HFFc6 (cell line): ENCODE results near the gene NEIL1. TPM values are rescaled to one million over a fixed set of nuclear protein-coding genes. Genes with fewer than 3 reads are reported as not detected.
"Not testable (repeated sequence)": the region's sequence is repeated elsewhere in the genome, so short reads cannot be mapped to it uniquely, and the experiment has no call there.

Experiments
- DNase-seq: peaks from one replicate; pipeline ENCODE4 v3.0.0-alpha.2; 2018
- H3K27ac Mint-ChIP-seq: 2 replicates; pipeline ENCODE4 v1.8.0; 2020; ENCODE audit warnings: mild to moderate bottlenecking, mixed read lengths
- H3K27me3 Mint-ChIP-seq: 2 replicates; pipeline ENCODE4 v1.8.0; 2021; ENCODE audit warnings: mild to moderate bottlenecking, moderate library complexity, mixed read lengths; ENCODE audit not compliant: insufficient read depth
- H3K36me3 Mint-ChIP-seq: 2 replicates; pipeline ENCODE4 v1.8.0; 2021; ENCODE audit warnings: low read depth, mixed read lengths
- H3K4me1 Mint-ChIP-seq: 2 replicates; pipeline ENCODE4 v1.8.0; 2020; ENCODE audit warnings: low read depth, mixed read lengths
- H3K4me3 Mint-ChIP-seq: 2 replicates; pipeline ENCODE4 v1.8.0; 2020; ENCODE audit warnings: mild to moderate bottlenecking, moderate library complexity, mixed read lengths
- H3K9me3 Mint-ChIP-seq: 2 replicates; pipeline ENCODE4 v1.8.0; 2020; ENCODE audit warnings: mild to moderate bottlenecking, mixed read lengths
- total RNA-seq, 6 experiments: library from RNA; stranded (reverse); fragmentation: NEBNext Ultra II Directional; extraction: Animal tissue kit (Norgen Biotek cat#: 25700); gene quantifications; 2 replicates in 1 of 6; 3 replicates in 5 of 6; pipeline ENCODE4 v1.2.3, GENCODE V29; 2021
- TF ChIP-seq, protein P1 (sequence below): fragments of 200-600 bp; sonication (generic); IDR thresholded peaks from 2 replicates; pipeline ENCODE4 v1.5.0; 2021; ENCODE audit warnings: antibody characterized with exemption, mild to moderate bottlenecking

The NEIL1 gene
- total RNA-seq, 6 experiments from 2014 or later = 0.83 to 3.6 (median 2.4) TPM

DNA sequence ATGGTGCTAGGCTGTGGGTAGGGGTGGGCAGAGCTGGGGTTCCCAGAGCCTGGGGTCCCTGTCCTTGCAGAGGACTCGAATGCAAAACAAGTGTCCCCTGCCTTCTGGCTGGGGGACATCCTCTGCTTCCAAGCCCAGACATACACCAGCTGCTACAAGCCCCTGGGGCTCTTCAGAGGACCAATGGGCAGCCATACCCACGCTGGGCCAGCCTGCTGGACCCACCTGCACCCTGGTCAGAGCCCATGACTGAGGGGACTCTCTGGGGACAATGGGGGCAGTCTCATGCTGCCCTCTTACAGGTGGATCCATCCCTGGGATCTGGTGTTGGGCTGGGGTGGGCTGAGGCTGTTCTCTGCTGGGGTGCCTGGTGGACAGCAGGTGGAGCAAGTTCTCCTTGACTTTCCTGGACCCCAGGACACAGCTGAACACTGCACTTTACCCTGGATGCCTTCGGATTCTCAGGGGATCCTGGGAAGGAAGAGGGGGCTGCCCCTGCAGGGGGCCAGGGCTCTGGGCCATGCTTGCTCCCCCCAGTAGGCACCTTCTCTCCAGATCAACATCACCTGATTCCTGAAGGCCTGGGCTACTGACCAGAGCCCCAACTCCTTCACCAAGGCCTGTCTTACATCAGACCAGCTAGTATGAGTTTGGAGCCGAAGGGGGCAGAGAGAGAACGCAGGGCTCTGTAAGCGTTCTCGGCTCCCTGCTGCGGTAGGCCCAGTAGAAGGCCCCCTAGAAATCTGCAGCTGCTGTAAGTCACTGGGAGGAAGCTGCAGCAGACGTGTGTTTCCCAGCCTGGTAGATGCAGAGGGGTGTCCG lies 18.1 kb upstream of the NEIL1 start:
- no peak overlapping the region for H3K27ac Mint-ChIP-seq
- peaks cover 12% of the 10 kb centered on the region for H3K27me3 Mint-ChIP-seq
- no peak overlapping the region for H3K4me3 Mint-ChIP-seq
- no peaks in the 10 kb centered on the region for H3K9me3 Mint-ChIP-seq
- H3K4me1 Mint-ChIP-seq = no peaks in the 10 kb centered on the region
- TF ChIP-seq, protein P1, sequence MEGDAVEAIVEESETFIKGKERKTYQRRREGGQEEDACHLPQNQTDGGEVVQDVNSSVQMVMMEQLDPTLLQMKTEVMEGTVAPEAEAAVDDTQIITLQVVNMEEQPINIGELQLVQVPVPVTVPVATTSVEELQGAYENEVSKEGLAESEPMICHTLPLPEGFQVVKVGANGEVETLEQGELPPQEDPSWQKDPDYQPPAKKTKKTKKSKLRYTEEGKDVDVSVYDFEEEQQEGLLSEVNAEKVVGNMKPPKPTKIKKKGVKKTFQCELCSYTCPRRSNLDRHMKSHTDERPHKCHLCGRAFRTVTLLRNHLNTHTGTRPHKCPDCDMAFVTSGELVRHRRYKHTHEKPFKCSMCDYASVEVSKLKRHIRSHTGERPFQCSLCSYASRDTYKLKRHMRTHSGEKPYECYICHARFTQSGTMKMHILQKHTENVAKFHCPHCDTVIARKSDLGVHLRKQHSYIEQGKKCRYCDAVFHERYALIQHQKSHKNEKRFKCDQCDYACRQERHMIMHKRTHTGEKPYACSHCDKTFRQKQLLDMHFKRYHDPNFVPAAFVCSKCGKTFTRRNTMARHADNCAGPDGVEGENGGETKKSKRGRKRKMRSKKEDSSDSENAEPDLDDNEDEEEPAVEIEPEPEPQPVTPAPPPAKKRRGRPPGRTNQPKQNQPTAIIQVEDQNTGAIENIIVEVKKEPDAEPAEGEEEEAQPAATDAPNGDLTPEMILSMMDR = no peak
- H3K36me3 Mint-ChIP-seq = no peaks in the 10 kb centered on the region
- DNase-seq = no peak

DNA sequence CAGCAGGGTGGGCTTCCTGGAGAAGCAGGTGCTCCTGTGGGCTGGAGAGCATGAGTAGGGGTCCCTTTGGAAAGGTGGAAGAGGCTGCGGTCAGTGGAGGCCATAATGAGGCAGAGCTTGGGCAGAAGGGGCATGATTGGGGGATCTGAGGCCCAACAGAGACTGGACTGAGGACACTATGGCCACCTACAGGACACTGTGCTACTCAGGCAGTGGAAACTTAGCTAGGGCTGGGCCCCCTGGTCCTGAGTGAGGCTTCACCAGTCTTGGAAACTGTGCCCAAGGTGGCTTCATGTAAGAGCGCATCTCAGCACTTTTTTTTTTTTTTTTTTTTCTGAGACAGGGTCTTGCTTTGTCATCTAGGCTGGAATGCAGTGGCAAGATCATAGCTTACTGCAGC lies 17.3 kb upstream of the NEIL1 start:
- H3K4me3 Mint-ChIP-seq = no peak overlapping the region
- no peak for DNase-seq
- no peak overlapping the region for H3K27ac Mint-ChIP-seq

DNA sequence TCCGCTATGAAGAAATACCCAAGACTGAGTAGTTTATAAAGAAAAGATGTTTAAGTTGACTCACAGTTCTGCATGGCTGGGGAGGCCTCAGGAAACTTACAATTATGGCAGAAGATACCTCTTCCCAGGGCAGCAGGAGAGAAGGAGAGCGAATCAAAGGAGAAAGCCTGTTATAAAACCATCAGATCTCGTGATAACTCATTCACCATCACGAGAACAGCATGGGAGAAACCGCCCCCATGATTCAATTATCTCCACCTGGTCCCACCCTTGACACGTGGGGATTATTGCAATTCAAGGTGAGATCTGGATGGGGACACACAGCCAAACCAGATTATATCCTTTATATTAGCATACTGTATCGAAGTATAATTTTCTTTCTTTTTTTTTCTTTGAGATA lies 14.7 kb upstream of the NEIL1 start:
- not testable (repeated sequence) for H3K9me3 Mint-ChIP-seq, H3K36me3 Mint-ChIP-seq, H3K27ac Mint-ChIP-seq, H3K4me3 Mint-ChIP-seq, DNase-seq
- peaks cover 18% of the 10 kb centered on the region for H3K4me1 Mint-ChIP-seq
- H3K27me3 Mint-ChIP-seq = peaks cover 19% of the 10 kb centered on the region

More for the DNA sequence above, 17.3 kb upstream of the NEIL1 start:
- TF ChIP-seq, protein P1 = no peak
- peaks cover 10% of the 10 kb centered on the region for H3K27me3 Mint-ChIP-seq
- no peaks in the 10 kb centered on the region for H3K9me3 Mint-ChIP-seq
- H3K36me3 Mint-ChIP-seq = no peaks in the 10 kb centered on the region
- no peaks in the 10 kb centered on the region for H3K4me1 Mint-ChIP-seq

DNA sequence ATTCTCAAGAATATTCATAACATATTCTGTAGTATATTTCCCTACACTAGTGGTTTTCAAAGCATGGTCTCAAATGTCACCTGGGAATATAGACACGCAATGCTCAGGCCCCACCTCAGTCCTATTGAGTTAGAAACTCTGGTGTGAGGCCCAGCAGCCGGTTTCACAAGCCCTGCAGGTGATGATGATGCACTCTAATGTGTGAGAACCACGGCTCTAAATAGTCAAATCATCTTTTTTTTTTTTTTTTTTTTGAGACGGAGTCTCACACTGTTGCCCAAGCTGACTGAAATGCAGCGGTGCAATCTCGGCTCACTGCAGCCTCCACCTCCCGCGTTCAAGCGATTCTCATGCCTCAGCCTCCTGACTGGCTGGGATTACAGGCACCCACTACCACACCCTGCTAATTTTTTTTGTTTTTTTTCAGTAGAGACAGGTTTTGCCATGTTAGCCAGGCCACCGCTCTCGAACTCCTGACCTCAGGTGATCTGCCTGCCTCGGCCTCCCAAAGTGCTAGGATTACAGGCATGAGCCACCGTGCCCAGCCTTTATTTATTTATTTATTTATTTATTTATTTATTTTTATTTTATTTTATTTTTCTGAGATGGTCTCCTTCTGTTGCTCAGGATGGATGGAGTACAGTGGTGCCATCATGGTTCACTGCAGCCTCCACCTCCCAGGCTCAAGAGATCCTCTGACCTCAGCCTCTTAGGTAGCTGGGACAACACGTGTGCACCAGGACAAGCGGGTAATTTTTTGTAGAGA lies 13.0 kb upstream of the NEIL1 start:
- not testable (repeated sequence) for H3K36me3 Mint-ChIP-seq, H3K27ac Mint-ChIP-seq, H3K9me3 Mint-ChIP-seq, DNase-seq, H3K4me3 Mint-ChIP-seq
- peaks cover 16% of the 10 kb centered on the region for H3K27me3 Mint-ChIP-seq
- peaks cover 19% of the 10 kb centered on the region for H3K4me1 Mint-ChIP-seq

DNA sequence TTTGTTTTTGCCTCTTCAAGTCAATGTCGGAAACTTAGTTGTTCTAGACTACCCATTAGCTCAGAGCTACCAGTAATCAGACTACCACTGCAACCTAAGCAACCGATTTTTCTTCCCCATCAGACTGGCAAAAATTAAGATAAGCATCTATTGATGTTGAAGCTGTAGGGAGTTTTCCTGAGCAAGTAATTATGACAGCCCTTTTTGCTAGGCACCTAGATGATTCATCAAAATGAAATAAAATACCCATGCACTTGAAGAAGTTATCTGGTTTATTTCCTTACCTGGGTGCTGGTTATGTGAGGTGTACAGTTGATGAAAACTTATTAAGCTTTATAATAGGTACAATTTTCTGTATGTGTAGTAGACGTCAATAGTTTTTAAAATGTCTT lies 11.5 kb upstream of the NEIL1 start:
- Mint-ChIP-seq H3K27me3 (peaks cover 17% of the 10 kb centered on the region), H3K9me3 (no peaks in the 10 kb centered on the region), H3K4me3 (peak overlapping the region; percentile 96), H3K27ac (peak overlapping the region; percentile 90), H3K4me1 (peaks cover 19% of the 10 kb centered on the region), H3K36me3 (0 out of 2 replicates have a peak, but pooled peaks cover 4% of the 10 kb centered on the region)
- no peak for DNase-seq
- TF ChIP-seq, protein P1 = no peak

DNA sequence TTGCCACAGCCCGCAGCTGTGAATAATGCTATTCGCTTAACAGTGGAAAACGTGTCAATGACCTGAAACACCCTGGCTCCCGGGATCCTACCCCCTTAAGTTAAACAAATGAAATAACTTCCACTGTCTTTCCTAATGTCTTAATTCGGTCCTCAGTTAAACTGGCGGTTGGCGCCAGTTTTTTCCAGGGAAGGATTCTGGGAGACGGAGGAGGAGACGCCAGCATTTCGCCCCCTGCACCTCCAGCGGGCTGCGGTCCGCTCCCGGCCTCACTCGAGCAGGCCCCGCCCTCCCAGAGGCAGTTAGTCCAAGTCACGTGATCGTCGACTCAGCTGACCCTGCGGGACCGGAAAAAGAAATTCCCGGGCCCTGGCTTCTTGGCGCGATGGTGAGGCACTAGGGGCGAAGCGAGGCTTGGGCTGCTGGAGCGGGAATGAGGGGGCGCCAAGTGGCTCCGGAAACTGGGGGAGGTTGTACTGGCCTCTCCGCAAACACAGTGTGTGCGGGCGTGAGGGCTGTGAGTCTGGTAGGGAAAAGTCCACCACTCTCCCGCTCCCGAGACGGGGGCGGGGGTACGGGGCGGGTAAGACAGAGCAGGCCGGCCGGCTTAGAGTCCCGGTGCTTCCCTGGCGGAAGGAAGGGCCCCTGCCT lies 11.0 kb upstream of the NEIL1 start, which contains the start of gene COMMD4:
COMMD4 (plus strand) TSS at position 359 of the 651 bp plus-strand sequence; CDS start at position 386, 27 bp downstream.
- Mint-ChIP-seq H3K4me1 (peaks cover 19% of the 10 kb centered on the region), H3K9me3 (no peaks in the 10 kb centered on the region), H3K4me3 (peak within 1 kb of the TSS; percentile 96), H3K36me3 (peaks cover 6% of the 10 kb centered on the region; the same call in 1 of the 2 replicates), H3K27me3 (peaks cover 15% of the 10 kb centered on the region), H3K27ac (peak within 1 kb of the TSS; percentile 90)
- peak; percentile 96 for DNase-seq
- TF ChIP-seq, protein P1 = no peak
